Stimulated activated CD4-positive, alpha-beta T cell treated with anti-CD3 and anti-CD28 coated beads, Interleukin-2, amount 100 ng/mL, for 24 hours (primary cell): ENCODE measurements around the gene CPE.
"Not testable (repeated sequence)": the region's sequence is repeated elsewhere in the genome, so short reads cannot be mapped to it uniquely, and the experiment has no call there.

Experiments used
- DNase-seq, 2 donors: peaks; one replicate each; pipeline ENCODE4 v3.0.0-alpha.2; 2020

CPE gene

GRCh38 chr4:165378745-165379677 lies at the start of gene CPE:
CPE (plus strand) TSS chr4:165379008; CDS start chr4:165379222, 214 bp downstream.
- DNase-seq, result peak; percentile 59 to 70

GRCh38 chr4:165330071-165330470 lies 48.7 kb upstream of the CPE start:
- no peak for DNase-seq

- no peak for DNase-seq
Measured at GRCh38 chr4:165330666-165331065, 48.1 kb upstream of the CPE start.

GRCh38 chr4:165331359-165331758 lies 47.4 kb upstream of the CPE start:
- DNase-seq, result no peak

- no peak for DNase-seq
Measured at GRCh38 chr4:165331823-165332222, 47.0 kb upstream of the CPE start.

- no peak for DNase-seq
Measured at GRCh38 chr4:165332502-165332901, 46.3 kb upstream of the CPE start.

GRCh38 chr4:165335163-165335703 lies 43.6 kb upstream of the CPE start:
- DNase-seq, result no peak

GRCh38 chr4:165336743-165337142 lies 42.1 kb upstream of the CPE start:
- DNase-seq, result no peak

GRCh38 chr4:165342340-165342739 lies 36.5 kb upstream of the CPE start:
- not testable (repeated sequence) for DNase-seq

GRCh38 chr4:165343353-165344191 lies 35.2 kb upstream of the CPE start:
- no peak for DNase-seq

- DNase-seq, result no peak
Measured at GRCh38 chr4:165345666-165346417, 33.0 kb upstream of the CPE start.

GRCh38 chr4:165347647-165348569 lies 30.9 kb upstream of the CPE start:
- no peak for DNase-seq

- no peak for DNase-seq
Measured at GRCh38 chr4:165351359-165352130, 27.3 kb upstream of the CPE start.

GRCh38 chr4:165355900-165356300 lies 22.9 kb upstream of the CPE start:
- no peak for DNase-seq

- no peak for DNase-seq
Measured at GRCh38 chr4:165359506-165359905, 19.3 kb upstream of the CPE start.

- DNase-seq, result no peak
Measured at GRCh38 chr4:165360041-165360695, 18.6 kb upstream of the CPE start.

- no peak for DNase-seq
Measured at GRCh38 chr4:165360985-165361670, 17.7 kb upstream of the CPE start.

GRCh38 chr4:165361810-165362209 lies 17.0 kb upstream of the CPE start:
- DNase-seq, result no peak

- no peak for DNase-seq
Measured at GRCh38 chr4:165364452-165365080, 14.2 kb upstream of the CPE start.
